IPS-NIHi7 (cell line): ENCODE results near the gene ABCG1.

Experiments
- DNase-seq: peaks from one replicate; pipeline ENCODE4 v3.0.0; 2012; ENCODE audit warnings: mixed read lengths; ENCODE audit errors: extremely low spot score

ABCG1 gene

DNA sequence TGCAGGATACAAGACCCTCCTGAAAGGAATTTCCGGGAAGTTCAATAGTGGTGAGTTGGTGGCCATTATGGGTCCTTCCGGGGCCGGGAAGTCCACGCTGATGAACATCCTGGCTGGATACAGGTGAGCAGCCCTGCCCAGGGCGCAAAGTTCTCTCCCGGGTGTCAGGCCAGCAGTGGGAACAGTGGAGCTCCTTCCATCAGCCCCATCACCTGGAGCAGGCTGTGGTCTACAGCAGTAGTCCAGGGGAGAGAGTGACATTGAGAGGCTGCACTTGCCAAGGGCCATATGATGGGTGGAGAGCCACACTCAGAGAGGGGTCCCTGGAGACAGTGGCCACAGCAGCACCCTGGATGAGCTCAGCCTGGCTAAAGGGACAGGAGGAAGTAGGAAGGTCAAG is 52.1 kb downstream of the ABCG1 start:
- DNase-seq, result no peak

- no peak for DNase-seq
These were observed 53.4 kb downstream of the ABCG1 start for GRCh38 chr21:42272109-42272962.

DNA sequence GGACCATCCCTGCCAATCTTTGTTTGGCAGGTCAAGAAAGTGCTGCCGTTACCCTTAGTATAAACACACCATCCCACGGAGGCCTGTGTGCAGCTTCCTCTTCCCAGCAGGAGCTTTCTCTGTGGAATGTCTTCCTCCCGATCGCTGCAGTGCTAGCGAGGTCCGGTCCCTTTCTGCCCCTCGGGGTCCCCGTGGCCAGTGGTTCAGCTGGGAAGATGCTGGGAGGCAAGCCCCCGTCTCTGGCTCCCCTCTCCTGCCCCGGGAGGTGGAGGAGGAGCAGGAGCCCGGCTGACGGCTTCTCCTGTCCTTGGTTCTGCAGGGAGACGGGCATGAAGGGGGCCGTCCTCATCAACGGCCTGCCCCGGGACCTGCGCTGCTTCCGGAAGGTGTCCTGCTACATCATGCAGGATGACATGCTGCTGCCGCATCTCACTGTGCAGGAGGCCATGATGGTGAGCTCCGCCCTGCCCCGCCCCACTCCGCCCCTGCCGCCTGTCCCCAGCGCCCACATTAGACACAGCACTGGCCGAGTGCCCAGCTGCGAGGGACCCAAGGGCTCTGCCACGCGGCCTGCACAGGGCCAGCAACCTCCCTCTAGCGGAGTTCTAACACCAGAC is 54.2 kb downstream of the ABCG1 start:
- no peak for DNase-seq

DNA sequence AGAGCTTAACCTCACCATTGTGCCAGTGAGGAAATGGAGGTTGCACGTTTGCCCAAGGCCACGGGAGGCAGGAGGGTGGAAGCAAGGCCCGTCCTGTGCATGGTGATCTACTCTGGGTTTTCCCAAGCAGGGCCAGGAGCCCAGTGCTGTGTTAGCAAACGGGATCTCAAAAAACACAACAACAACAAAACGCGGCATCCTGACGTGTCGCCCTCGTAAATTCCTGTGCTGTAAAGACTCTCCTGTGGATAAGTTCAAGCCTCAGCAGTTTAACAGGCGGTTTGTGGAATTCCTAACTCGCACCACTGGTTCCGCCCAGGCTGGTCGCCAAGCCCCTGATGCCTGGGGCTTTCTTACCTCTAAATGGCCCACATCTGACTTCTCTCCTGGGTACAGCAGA is 57.1 kb downstream of the ABCG1 start:
- DNase-seq, result no peak

GRCh38 chr21:42276526-42277154 is 57.7 kb downstream of the ABCG1 start:
- no peak for DNase-seq

- DNase-seq, result no peak
These were observed 58.7 kb downstream of the ABCG1 start for GRCh38 chr21:42277593-42277992.

DNA sequence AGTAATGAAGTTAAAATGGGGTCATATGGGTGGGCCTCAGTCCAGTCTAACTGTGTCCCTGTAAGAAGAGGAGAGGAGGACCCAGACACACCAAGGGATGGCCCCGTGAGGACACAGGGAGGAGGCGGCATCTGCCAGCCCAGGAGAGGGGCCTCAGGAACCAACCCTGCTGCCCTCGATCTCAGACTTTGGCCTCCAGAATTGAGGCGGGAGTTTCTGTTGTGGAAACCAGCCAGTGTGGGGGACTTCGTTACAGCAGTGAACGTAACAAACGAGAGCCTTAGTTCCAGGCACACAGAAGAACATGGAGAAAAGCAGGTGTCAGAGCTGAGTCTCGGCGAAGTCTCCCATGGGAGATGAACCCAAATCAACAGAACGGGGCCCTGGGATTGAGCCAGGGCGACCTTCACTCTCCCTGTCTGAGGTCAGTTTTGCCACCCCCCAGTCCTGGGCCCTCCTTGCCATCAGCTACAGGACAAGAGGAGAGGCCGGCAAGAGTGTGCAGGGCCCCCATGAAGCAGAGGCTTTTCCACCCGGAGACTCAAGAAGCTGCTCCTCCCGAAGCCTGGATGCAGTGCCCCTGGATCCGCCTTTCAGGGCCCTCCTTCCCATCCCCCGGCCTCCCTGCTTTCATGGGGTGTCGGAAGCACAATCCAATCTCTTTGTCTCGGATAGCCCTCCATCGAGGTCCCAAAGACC is 59.7 kb downstream of the ABCG1 start:
- no peak for DNase-seq

- no peak for DNase-seq
These were observed 60.5 kb downstream of the ABCG1 start for GRCh38 chr21:42279341-42279871.

- no peak for DNase-seq
These were observed 60.9 kb downstream of the ABCG1 start for GRCh38 chr21:42279888-42280287.

DNA sequence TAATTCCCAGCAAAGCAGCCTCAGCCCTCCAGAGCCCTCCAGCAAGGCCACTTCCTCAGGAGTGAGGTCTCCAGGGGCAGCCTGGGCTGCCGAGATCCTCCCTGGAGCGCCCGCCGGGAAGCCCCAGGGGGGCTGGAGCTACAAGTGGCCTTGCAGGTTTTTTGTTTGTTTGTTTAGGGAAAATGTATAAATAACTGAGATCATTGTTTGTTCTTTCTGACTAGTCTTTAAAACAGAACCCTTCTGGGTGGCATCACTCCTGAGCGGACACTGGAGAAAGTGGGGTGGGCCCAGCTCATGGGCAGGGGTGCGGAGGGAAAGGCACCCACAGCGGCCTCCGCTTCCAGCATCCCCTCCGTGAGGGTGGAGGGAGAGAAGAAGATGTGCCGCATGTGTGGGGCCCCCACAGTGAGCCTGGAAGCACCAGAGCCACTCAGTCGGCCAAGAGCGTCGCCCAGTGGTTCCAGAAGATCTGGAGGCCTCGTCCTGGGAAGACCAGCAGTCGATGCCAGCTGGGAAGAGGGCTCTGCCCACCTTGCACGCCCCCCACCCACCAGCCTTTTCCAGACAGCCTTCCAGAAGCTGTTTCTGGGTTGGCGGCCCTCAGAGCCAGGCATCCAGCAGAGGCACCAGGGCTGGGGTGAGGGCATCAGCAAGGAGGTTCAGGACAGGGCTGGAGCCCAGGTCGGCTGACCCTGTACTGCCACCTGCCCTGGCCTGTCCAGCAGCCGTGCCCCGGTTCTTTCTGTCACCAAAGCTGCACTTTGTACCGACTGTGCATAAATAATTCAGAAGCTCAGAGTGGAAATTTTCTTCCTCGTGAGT is 61.6 kb downstream of the ABCG1 start:
- no peak for DNase-seq

- DNase-seq, result no peak
These were observed 62.3 kb downstream of the ABCG1 start for GRCh38 chr21:42281181-42281680.

DNA sequence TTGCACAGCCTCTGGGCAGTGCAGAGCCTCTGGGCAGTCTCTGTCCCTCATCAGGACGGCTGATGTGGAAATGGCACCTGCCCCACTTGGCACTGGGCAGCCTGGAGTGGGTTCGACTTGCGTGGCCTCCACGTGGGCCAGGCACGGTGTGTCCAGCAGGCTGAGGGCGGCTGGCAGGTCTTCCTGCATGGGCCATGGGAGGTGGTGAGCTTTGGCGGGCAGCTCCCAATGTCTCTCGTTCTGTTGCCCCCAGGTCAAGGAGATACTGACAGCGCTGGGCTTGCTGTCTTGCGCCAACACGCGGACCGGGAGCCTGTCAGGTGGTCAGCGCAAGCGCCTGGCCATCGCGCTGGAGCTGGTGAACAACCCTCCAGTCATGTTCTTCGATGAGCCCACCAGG is 63.1 kb downstream of the ABCG1 start:
- DNase-seq, result no peak

GRCh38 chr21:42282715-42283114 is 63.8 kb downstream of the ABCG1 start:
- DNase-seq, result no peak

DNA sequence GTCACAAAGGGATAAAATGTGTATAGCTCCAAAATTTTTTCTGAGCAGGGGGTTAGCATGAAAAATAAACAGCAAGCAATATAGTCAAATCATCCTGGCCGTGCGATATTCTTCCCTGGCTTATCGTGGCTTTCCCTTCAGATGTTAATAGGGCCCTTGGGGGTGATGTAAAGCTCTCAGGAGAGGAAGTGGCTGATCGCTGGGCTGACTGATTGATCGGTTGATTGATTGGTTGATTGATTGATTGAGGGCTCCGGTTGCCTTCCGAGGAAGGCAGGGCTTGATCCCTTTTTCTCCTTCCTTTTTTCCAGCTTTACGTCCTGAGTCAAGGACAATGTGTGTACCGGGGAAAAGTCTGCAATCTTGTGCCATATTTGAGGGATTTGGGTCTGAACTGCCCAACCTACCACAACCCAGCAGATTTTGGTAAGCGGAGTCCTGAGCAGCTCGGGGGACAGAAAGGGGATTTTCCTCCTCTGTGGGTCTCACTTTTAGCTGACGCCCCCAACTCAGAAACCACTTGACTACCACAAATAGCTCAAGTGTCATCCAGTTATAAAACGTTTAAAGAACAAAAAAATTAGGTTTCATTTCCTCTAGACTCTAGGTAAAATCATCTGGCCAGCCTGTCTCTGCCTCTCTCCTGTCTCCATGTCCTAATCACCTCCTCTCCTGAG is 66.8 kb downstream of the ABCG1 start:
- DNase-seq, result no peak

GRCh38 chr21:42286416-42286815 is 67.5 kb downstream of the ABCG1 start:
- DNase-seq, result no peak

- DNase-seq, result no peak
These were observed 68.5 kb downstream of the ABCG1 start for GRCh38 chr21:42287193-42288083.

DNA sequence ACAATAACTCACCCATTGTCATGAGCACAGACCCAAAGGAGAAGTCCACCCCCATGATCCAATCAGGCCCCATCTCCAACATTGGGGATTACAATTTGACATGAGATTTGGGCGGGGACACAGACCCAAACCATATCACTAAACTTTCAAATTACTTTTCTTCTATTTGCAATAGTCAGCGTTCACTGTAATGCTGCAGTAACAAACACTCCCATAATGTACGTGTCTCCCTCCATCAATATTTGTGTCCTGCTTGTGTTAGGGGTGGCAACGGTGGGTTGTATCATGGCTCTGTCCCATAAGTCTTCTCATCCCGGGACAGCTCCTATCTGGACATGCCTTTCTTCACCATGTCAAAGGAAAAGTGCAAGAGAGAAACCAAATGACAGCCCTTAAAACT is 70.0 kb downstream of the ABCG1 start:
- DNase-seq, result no peak

DNA sequence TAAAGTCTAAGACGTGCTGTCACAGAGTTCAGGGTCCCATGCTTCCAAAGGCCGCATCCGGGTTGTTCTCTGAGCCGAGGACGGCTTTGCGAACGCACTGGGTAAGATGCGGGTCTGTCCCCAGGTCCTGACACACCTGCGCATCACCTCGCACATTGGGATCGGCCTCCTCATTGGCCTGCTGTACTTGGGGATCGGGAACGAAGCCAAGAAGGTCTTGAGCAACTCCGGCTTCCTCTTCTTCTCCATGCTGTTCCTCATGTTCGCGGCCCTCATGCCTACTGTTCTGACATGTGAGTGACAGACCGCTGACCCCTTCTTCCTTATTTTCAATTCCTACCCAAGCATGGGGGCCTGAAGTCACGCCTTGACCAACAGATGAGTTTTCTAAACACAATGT is 71.0 kb downstream of the ABCG1 start:
- DNase-seq, result no peak

DNA sequence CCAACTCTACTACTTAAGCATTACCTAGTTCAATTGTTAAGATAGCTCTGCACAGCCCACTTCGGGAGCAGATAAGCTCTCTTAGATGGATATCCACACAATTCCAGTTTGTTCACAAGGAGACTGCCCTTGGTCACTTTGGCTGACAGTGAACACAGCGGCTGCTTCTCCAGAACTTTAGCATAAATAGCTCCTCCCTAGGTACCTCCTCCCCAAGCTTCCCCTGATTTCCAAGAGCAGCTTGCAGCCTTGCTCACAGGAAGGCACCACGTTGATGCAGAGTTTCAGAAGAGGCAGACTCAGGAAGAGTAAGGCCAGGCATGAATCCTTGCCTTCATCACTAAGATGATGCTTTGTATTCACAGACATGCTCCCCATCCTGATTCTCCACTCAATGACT is 71.6 kb downstream of the ABCG1 start:
- DNase-seq, result no peak
